ENCODE data around the gene VPS39.

The VPS39 gene

DNA sequence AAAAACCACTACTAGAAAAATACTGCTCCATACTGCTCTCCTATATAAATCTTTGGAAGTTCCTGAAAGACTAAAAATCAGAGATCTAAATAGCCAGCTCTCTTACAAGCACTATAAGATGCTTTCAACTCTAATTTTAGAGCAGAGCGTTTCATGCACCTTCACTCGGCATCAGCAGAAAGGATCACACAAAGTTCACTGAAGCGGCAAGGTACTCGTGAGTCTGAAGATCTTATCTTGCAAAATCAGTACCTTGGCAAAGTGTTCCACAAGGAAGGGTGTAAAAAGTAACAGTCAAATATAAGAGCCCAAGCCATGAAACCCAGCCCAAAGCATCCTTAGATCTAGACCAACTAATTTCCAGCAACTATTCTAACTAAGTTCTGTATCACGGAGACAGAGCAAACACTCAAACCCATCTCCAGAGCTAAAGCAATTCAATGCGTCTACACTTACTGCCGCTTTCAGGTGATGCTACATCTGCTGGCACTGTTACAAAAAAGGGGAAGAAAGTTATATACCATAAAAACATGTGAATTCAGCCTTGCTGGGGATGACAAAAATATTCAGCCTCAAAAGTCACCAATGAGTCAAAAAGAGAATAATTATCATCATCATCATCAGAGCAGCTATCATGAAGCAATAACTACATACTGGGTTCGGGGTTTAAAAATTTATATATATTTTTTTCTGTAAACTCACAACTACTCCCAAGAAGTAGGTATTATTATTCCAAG, 16.3 kb downstream of the VPS39 start:
- DNase-seq (ENCODE audit: low read depth in 1 of 2, low spot score in 1 of 2), result no peak
- Histone ChIP-seq H3K27me3 (ENCODE audit: insufficient read depth, poor library complexity, severe bottlenecking) (no peaks in the 10 kb centered on the region), H3K27ac (replicated peaks) (no peak overlapping the region), H3K4me3 (replicated peaks; ENCODE audit: insufficient read depth, low read length) (no peak overlapping the region)
- TF ChIP-seq, protein P1, sequence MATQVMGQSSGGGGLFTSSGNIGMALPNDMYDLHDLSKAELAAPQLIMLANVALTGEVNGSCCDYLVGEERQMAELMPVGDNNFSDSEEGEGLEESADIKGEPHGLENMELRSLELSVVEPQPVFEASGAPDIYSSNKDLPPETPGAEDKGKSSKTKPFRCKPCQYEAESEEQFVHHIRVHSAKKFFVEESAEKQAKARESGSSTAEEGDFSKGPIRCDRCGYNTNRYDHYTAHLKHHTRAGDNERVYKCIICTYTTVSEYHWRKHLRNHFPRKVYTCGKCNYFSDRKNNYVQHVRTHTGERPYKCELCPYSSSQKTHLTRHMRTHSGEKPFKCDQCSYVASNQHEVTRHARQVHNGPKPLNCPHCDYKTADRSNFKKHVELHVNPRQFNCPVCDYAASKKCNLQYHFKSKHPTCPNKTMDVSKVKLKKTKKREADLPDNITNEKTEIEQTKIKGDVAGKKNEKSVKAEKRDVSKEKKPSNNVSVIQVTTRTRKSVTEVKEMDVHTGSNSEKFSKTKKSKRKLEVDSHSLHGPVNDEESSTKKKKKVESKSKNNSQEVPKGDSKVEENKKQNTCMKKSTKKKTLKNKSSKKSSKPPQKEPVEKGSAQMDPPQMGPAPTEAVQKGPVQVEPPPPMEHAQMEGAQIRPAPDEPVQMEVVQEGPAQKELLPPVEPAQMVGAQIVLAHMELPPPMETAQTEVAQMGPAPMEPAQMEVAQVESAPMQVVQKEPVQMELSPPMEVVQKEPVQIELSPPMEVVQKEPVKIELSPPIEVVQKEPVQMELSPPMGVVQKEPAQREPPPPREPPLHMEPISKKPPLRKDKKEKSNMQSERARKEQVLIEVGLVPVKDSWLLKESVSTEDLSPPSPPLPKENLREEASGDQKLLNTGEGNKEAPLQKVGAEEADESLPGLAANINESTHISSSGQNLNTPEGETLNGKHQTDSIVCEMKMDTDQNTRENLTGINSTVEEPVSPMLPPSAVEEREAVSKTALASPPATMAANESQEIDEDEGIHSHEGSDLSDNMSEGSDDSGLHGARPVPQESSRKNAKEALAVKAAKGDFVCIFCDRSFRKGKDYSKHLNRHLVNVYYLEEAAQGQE (IDR thresholded peaks at IDR 0.05; ENCODE audit: insufficient replicate concordance, low read depth), result no peak
- TF ChIP-seq POLR2AphosphoS5 (IDR thresholded peaks at IDR 0.05; ENCODE audit: low read depth), result no peak
- TF ChIP-seq SPI1 (IDR thresholded peaks at IDR 0.05; ENCODE audit: borderline replicate concordance, low read depth), result no peak
- TF ChIP-seq, protein P2, sequence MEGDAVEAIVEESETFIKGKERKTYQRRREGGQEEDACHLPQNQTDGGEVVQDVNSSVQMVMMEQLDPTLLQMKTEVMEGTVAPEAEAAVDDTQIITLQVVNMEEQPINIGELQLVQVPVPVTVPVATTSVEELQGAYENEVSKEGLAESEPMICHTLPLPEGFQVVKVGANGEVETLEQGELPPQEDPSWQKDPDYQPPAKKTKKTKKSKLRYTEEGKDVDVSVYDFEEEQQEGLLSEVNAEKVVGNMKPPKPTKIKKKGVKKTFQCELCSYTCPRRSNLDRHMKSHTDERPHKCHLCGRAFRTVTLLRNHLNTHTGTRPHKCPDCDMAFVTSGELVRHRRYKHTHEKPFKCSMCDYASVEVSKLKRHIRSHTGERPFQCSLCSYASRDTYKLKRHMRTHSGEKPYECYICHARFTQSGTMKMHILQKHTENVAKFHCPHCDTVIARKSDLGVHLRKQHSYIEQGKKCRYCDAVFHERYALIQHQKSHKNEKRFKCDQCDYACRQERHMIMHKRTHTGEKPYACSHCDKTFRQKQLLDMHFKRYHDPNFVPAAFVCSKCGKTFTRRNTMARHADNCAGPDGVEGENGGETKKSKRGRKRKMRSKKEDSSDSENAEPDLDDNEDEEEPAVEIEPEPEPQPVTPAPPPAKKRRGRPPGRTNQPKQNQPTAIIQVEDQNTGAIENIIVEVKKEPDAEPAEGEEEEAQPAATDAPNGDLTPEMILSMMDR (IDR thresholded peaks at IDR 0.05; ENCODE audit: insufficient read depth, low read length), result no peak
- no peak for TF ChIP-seq GABPA (IDR thresholded peaks at IDR 0.05; ENCODE audit: low read depth)

DNA sequence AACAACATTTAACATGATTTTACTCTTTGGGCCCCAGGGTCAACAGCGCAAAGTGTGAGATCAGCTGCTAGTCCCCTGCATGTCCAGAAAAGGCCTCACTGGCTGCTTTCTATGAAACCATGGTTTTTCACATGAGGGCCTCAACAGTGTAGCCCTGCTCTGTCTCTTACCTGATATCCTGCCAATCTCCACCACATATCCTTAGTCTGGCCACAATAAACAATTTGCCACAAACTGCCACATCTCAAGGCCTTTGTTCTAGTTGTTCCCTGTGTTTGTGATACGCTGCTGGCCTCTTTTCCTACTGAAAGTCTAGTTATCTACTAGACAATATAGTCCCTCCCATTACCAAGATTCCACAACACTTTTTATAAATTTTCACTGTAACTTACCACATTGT, 17.7 kb downstream of the VPS39 start:
- Histone ChIP-seq H3K4me3 (replicated peaks; ENCODE audit: insufficient read depth, low read length) (no peak overlapping the region), H3K27me3 (ENCODE audit: insufficient read depth, poor library complexity, severe bottlenecking) (no peaks in the 10 kb centered on the region), H3K27ac (replicated peaks) (no peak overlapping the region)
- TF ChIP-seq, protein P1 (IDR thresholded peaks at IDR 0.05; ENCODE audit: insufficient replicate concordance, low read depth), result no peak
- TF ChIP-seq SPI1 (IDR thresholded peaks at IDR 0.05; ENCODE audit: borderline replicate concordance, low read depth), result no peak
- TF ChIP-seq GABPA (IDR thresholded peaks at IDR 0.05; ENCODE audit: low read depth), result no peak
- TF ChIP-seq POLR2AphosphoS5 (IDR thresholded peaks at IDR 0.05; ENCODE audit: low read depth), result no peak
- no peak for DNase-seq (ENCODE audit: low read depth in 1 of 2, low spot score in 1 of 2)

DNA sequence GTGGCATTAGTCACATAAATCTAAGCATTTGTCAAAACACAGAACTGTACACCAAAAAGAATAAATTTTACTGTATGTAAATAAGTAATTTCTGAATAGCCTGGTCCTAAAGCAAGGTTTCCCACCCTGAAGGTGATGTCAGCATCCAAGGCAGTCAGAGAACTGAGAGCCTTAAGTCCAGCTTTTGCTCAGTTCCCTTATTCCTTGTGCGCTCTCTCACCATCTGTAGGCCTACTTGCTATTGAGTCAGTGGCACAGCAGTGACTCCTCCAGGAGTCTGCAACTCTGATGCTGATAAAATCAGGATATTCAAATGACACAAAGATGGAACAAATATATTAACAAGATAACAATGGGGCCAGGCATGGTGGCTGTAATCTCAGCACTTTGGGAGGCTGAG, 22.3 kb downstream of the VPS39 start:
- H3K27me3 ChIP-seq (ENCODE audit: insufficient read depth, poor library complexity, severe bottlenecking), result no peaks in the 10 kb centered on the region
- no peak overlapping the region for H3K4me3 ChIP-seq (replicated peaks; ENCODE audit: insufficient read depth, low read length)
- TF ChIP-seq, protein P1 (IDR thresholded peaks at IDR 0.05; ENCODE audit: insufficient replicate concordance, low read depth), result no peak
- no peak for TF ChIP-seq SPI1 (IDR thresholded peaks at IDR 0.05; ENCODE audit: borderline replicate concordance, low read depth)
- no peak for TF ChIP-seq GABPA (IDR thresholded peaks at IDR 0.05; ENCODE audit: low read depth)
- TF ChIP-seq, protein P2 (IDR thresholded peaks at IDR 0.05; ENCODE audit: insufficient read depth, low read length), result no peak
- TF ChIP-seq POLR2AphosphoS5 (IDR thresholded peaks at IDR 0.05; ENCODE audit: low read depth), result no peak
- DNase-seq (ENCODE audit: low read depth in 1 of 2, low spot score in 1 of 2), result no peak
- H3K27ac ChIP-seq (replicated peaks), result no peak overlapping the region

Data from HL-60 (cell line).